Right ventricle myocardium inferior (tissue), 1 donor: ENCODE results near the gene FAM149B1. TPM values are rescaled to one million over a fixed set of nuclear protein-coding genes. Genes with fewer than 3 reads are reported as not detected.
"Not testable (repeated sequence)": the region's sequence is repeated elsewhere in the genome, so short reads cannot be mapped to it uniquely, and the experiment has no call there.

ENCODE experiments used
- ATAC-seq: fragments of 200-7000 bp; cut with Tn5 transposase; one replicate; pipeline ENCODE4 v1.9.1; 2020; ENCODE audit warnings: mild to moderate bottlenecking, moderate library complexity
- DNase-seq: peaks from one replicate; pipeline ENCODE4 v3.0.0; 2021; ENCODE audit errors: missing footprints
- intact Hi-C: fragments of 100-400 bp; cut with DNase I; formaldehyde crosslinking; loops from one replicate; pipeline ENCODE4 v1.11.0; 2022
- total RNA-seq: library from RNA; stranded (reverse); fragmentation: NEBNext Ultra II Directional; extraction: Animal tissue kit (Norgen Biotek cat#: 25700); gene quantifications from one replicate; pipeline ENCODE4 v1.2.1, GENCODE V29; 2021
- donor health status: DM: no; HTN: yes; CAD: no; lungs with severe emphysema.

The FAM149B1 gene
- total RNA-seq, 1 donor from 2014 or later: 12.9 TPM

- intact Hi-C loops: loop anchor here (5.0 kb wide), 1 partner anchor 245 kb away; the partner anchor contains the start of gene PPP3CB
Observed at GRCh38 chr10:73252445-73253224, 84.7 kb downstream of the FAM149B1 start, which contains the start of gene MRPS16. MRPS16 (minus strand) TSS chr10:73252644; CDS start chr10:73252482, 162 bp downstream.

GRCh38 chr10:73253225-73253555 lies 85.3 kb downstream of the FAM149B1 start:
- DNase-seq: no peak
- intact Hi-C loops: loop anchor here (5.0 kb wide), 1 partner anchor 244 kb away; the partner anchor contains the start of gene PPP3CB
- ATAC-seq: no peak

More at GRCh38 chr10:73252445-73253224, 84.7 kb downstream of the FAM149B1 start, which contains the start of gene MRPS16:
- DNase-seq: peak; percentile 95
- peak; percentile 99 for ATAC-seq

- ATAC-seq, DNase-seq, intact Hi-C loops: not testable (repeated sequence)
Observed at GRCh38 chr10:73258612-73259011, 90.7 kb downstream of the FAM149B1 start.

GRCh38 chr10:73261362-73261995 lies 93.6 kb downstream of the FAM149B1 start:
- ATAC-seq (no peak), DNase-seq (no peak)
- intact Hi-C loops: no loop called here

GRCh38 chr10:73262105-73262730 lies 94.3 kb downstream of the FAM149B1 start:
- ATAC-seq: no peak
- DNase-seq: no peak
- intact Hi-C loops: no loop called here

GRCh38 chr10:73262880-73263555 lies 95.1 kb downstream of the FAM149B1 start:
- DNase-seq: no peak
- ATAC-seq: no peak
- intact Hi-C loops: no loop called here

GRCh38 chr10:73263693-73264347 lies 95.9 kb downstream of the FAM149B1 start:
- no peak for ATAC-seq
- intact Hi-C loops: no loop called here
- DNase-seq: no peak

- DNase-seq (no peak), ATAC-seq (no peak)
- intact Hi-C loops: no loop called here
Observed at GRCh38 chr10:73264423-73264822, 96.5 kb downstream of the FAM149B1 start.

- intact Hi-C loops: no loop called here
- DNase-seq (no peak), ATAC-seq (no peak)
Observed at GRCh38 chr10:73281097-73281496, 113.2 kb downstream of the FAM149B1 start.

GRCh38 chr10:73287441-73287840 lies 119.5 kb downstream of the FAM149B1 start:
- DNase-seq (no peak), ATAC-seq (no peak)
- intact Hi-C loops: no loop called here

- ATAC-seq (no peak), DNase-seq (no peak)
- intact Hi-C loops: no loop called here
Observed at GRCh38 chr10:73289958-73290357, 122.0 kb downstream of the FAM149B1 start.

- ATAC-seq: no peak
- intact Hi-C loops: no loop called here
Observed at GRCh38 chr10:73293461-73293860, 125.5 kb downstream of the FAM149B1 start.

More at GRCh38 chr10:73293461-73293860, 125.5 kb downstream of the FAM149B1 start:
- no peak for DNase-seq

Other genes starting within 250 kb of the FAM149B1 start
- 0.27 TPM for gene PLA2G12B, start 213.3 kb upstream of the FAM149B1 start, total RNA-seq
- 77.0 TPM for gene P4HA1, start 71.3 kb upstream of the FAM149B1 start, total RNA-seq
- gene NUDT13, start 57.7 kb upstream of the FAM149B1 start, total RNA-seq: 3.6 TPM
- 15.3 TPM for gene ECD, start 111 bp upstream of the FAM149B1 start, total RNA-seq
- 8.5 TPM for gene DNAJC9, start 79.1 kb downstream of the FAM149B1 start, total RNA-seq
- 106 TPM for gene MRPS16, start 84.5 kb downstream of the FAM149B1 start, total RNA-seq
- gene CFAP70, start 190.7 kb downstream of the FAM149B1 start, total RNA-seq: 1.4 TPM
- 113 TPM for gene ANXA7, start 245.9 kb downstream of the FAM149B1 start, total RNA-seq